ENCODE measurements around the gene ASPSCR1. TPM values are rescaled to one million over a fixed set of nuclear protein-coding genes. Genes with fewer than 3 reads are reported as not detected.

The ASPSCR1 gene
- total RNA-seq, 3 donors from 2014 or later = 15.4 to 31.8 (median 17.9) TPM

DNA sequence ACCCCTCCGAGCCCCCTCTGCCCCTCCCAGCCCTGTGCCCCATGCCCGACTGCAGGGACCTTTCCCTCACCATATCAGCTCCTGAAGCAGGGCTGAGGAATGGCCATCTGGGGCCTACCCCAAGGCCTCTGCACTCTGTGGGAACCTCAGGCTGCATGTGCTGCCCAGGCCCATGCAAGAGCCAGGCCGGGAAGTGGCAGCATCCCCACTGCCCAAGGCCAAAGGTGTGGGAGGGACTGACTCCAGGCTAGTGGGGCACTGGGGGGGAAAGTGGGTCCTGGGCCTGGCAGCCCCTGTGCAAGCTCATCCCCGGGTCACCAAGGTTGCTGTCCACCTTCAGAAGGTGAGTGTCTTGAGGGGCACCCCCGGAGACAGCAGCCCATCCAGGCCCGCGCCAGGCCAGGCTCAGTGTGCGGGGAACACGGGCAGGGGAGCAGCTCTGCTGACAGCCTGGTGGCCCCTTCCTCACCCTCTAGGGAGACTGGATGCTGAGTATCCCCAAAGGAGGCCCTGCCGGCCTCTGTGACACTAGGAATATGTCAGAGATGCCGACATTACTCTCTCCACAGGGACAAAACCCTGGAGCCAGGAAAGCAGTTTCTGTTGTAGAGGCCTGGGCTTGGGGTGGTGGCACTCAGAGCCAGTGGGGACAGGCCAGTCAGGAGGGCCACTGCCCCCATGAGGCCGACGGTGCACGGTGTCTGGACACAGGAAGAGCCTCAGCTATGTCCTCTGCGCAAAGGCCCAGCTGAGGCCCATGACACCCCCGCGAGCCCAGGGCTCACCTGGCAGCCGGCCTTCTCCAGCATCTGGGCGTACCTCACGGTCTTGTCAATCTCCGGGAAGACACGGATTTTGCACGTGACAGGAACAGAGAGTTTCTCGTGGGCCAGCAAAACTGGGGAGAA is 84.9 kb downstream of the ASPSCR1 start:
- Histone ChIP-seq H3K4me3 (no peak overlapping the region), H3K27me3 (no peaks in the 10 kb centered on the region), H3K4me1 (peaks cover 0 to 11% of the 10 kb centered on the region in 2 donors), H3K27ac (no peak overlapping the region), H3K9me3 (no peaks in the 10 kb centered on the region), H3K36me3 (peaks cover 5% of the 10 kb centered on the region)
- no peak for DNase-seq (ENCODE audit: low spot score in 2 of 2)
- intact Hi-C loops (cut with DNase I; ENCODE audit: low total_unique reads) = no loop called here
- TF ChIP-seq POLR2AphosphoS5 (IDR thresholded peaks at IDR 0.05) (no peak), POLR2A (IDR thresholded peaks at IDR 0.05) (no peak)
- TF ChIP-seq, protein P1, sequence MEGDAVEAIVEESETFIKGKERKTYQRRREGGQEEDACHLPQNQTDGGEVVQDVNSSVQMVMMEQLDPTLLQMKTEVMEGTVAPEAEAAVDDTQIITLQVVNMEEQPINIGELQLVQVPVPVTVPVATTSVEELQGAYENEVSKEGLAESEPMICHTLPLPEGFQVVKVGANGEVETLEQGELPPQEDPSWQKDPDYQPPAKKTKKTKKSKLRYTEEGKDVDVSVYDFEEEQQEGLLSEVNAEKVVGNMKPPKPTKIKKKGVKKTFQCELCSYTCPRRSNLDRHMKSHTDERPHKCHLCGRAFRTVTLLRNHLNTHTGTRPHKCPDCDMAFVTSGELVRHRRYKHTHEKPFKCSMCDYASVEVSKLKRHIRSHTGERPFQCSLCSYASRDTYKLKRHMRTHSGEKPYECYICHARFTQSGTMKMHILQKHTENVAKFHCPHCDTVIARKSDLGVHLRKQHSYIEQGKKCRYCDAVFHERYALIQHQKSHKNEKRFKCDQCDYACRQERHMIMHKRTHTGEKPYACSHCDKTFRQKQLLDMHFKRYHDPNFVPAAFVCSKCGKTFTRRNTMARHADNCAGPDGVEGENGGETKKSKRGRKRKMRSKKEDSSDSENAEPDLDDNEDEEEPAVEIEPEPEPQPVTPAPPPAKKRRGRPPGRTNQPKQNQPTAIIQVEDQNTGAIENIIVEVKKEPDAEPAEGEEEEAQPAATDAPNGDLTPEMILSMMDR (IDR thresholded peaks at IDR 0.05) = no peak

GRCh38 chr17:82062984-82063368 is 85.5 kb downstream of the ASPSCR1 start:
- TF ChIP-seq, protein P1 (IDR thresholded peaks at IDR 0.05) = no peak
- no peak for TF ChIP-seq POLR2AphosphoS5 (IDR thresholded peaks at IDR 0.05)
- no peak for TF ChIP-seq POLR2A (IDR thresholded peaks at IDR 0.05)
- Histone ChIP-seq H3K4me1 (peaks cover 0 to 11% of the 10 kb centered on the region in 2 donors), H3K4me3 (no peak overlapping the region), H3K27ac (no peak overlapping the region), H3K36me3 (peaks cover 5% of the 10 kb centered on the region), H3K27me3 (no peaks in the 10 kb centered on the region), H3K9me3 (no peaks in the 10 kb centered on the region)
- intact Hi-C loops (cut with DNase I; ENCODE audit: low total_unique reads) = no loop called here
- no peak for DNase-seq (ENCODE audit: low spot score in 2 of 2)

DNA sequence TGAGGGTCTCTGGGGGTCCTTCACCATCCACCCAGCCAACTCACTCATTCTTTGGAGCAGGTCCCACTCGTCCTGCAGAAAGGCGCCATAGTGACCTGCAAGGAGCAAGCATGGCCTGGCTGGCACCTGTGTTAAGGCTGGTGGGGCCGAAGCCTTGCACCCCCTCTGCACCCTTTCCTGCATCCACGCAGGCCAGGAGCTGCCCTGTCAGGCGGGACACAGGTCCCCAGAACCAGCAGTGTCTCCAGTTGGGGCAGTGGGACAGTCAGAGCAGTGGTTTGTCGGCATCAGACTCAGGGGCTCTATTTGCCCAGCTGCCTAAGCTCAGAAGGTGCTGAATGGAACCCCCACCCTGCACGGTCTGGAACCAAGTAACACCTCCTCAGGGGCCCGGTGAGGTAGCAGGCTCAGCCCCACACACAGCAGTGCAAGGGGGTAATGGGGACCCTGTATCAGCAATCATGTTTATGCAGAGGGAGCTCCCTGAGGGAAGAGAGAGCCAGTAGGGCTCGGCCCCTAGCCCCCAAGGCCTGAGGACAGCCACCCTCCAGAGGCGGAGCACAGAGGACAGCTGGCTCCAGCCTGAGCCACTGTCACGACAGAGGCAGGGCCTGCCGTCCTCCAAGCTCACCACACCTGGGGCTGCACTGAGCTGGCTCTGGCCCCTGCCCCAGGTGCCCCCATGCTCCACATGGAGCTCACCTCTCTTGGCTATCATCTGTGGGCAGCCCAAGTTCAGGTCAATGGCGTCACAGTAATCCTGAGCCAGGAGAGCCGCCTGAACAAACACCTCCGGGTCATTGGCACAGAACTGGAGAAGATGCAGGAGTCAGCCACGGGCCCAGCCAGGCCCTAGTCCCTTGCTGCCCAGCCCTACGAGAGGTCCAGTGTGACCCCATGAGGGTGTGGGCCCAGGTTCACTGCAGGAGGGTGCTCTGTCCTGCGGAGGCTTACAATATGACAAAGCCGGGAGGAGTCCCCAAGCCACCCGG is 86.3 kb downstream of the ASPSCR1 start:
- H3K27ac ChIP-seq = peak overlapping the region in 1 of 2 donors; percentile 97
- H3K36me3 ChIP-seq = peaks cover 5% of the 10 kb centered on the region
- peaks cover 0 to 11% of the 10 kb centered on the region in 2 donors for H3K4me1 ChIP-seq
- no peaks in the 10 kb centered on the region for H3K27me3 ChIP-seq
- H3K4me3 ChIP-seq = peak overlapping the region in 1 of 3 donors; percentile 96
- H3K9me3 ChIP-seq = no peaks in the 10 kb centered on the region
- intact Hi-C loops (cut with DNase I; ENCODE audit: low total_unique reads) = no loop called here
- TF ChIP-seq POLR2AphosphoS5 (IDR thresholded peaks at IDR 0.05) = no peak
- TF ChIP-seq POLR2A (IDR thresholded peaks at IDR 0.05) = no peak
- TF ChIP-seq, protein P1 (IDR thresholded peaks at IDR 0.05) = no peak
- no peak for DNase-seq (ENCODE audit: low spot score in 2 of 2)

DNA sequence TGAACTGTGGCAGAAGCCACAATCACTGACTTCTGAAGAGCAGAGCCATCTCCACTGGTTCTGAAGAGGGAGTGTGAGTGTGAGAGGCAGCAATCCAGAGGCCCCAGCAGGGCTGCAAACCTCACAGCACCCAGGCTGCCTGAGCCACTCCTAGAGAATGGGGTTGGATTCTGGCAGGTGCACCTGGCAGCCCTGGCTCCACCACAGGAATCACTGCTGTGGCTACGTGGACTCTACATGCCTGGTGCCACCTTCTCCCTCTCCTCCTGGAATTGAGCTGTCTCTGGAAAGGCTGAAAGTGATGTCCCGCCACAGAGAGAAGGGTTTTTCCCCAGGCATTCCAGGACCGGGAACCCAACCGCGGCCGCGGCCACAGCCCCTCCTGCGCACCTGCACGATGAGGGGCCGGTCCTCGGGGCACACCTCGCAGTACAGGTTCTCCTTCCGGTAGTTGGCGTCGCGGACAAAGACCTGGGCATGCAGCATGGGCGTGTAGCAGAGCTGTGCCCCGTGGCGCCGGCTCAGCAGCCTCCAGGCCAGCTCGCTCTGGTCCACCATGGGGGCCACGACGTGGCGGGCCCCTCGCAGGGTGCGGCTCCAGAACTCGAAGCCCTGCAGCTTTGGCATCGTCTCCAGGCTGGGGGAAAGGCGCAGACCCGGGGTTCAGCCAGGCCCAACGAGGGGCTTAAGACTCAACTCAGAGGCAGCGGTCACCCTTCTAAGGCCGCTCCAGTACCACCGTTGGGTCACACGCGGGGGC is 87.2 kb downstream of the ASPSCR1 start:
- Histone ChIP-seq H3K27ac (peak overlapping the region; percentile 73 to 97), H3K9me3 (no peaks in the 10 kb centered on the region), H3K36me3 (peaks cover 5% of the 10 kb centered on the region), H3K27me3 (no peaks in the 10 kb centered on the region), H3K4me3 (peak overlapping the region; percentile 87 to 96 (median 90)), H3K4me1 (peaks cover 0 to 11% of the 10 kb centered on the region in 2 donors)
- TF ChIP-seq POLR2AphosphoS5 (IDR thresholded peaks at IDR 0.05) (no peak), POLR2A (IDR thresholded peaks at IDR 0.05) (no peak)
- TF ChIP-seq, protein P1 (IDR thresholded peaks at IDR 0.05) = no peak
- no peak for DNase-seq (ENCODE audit: low spot score in 2 of 2)
- intact Hi-C loops (cut with DNase I; ENCODE audit: low total_unique reads) = no loop called here
